ENCODE measurements around the gene REM1. TPM values are rescaled to one million over a fixed set of nuclear protein-coding genes. Genes with fewer than 3 reads are reported as not detected.
"Not testable (repeated sequence)": the region's sequence is repeated elsewhere in the genome, so short reads cannot be mapped to it uniquely, and the experiment has no call there.

Gene REM1
- total RNA-seq, 1 donor from 2014 or later = not detected

- no peak for DNase-seq (ENCODE audit: extremely low read depth, low read depth, low spot score)
Observed at GRCh38 chr20:31484001-31484400, 8.9 kb downstream of the REM1 start.

GRCh38 chr20:31485450-31486339 lies 10.6 kb downstream of the REM1 start:
- DNase-seq (ENCODE audit: extremely low read depth, low read depth, low spot score) = no peak

DNA sequence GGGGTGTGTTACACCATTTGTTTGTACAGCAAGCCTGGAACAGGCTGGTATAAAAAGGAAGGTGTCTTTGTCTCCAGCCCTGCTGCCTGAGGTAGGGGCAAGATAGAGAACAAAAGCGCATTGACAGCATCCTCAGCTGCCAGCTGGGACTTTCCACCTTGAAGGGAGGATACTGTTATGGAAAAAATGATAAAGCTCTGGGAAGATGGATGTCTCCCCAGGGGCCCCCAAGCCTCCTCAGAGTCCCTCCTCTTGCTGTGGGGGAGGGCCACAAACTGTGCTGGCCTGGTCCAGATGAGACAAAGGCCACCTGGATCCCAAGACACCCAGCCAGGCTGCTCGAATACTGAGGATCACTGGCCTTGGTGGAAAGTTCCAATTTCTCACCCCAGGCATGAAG lies 13.0 kb downstream of the REM1 start:
- no peak for DNase-seq (ENCODE audit: extremely low read depth, low read depth, low spot score)

DNA sequence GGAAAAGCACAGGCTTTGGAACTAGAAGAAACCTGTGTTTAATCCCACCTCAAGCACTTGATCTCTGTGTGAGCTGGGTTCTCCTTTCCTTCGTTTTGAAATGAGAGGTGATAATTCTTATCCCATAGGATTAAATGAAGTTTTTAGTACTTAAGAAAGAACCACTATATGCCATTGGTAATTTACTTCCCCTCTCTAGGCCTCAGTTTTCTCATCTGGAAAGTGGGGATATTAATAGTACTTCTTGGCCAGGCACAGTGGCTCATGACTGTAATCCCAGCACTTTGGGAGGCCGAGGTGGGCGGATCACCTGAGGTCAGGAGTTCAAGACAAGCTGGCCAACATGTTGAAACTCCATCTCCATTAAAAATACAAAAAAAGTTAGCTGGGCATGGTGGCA lies 14.1 kb downstream of the REM1 start:
- no peak for DNase-seq (ENCODE audit: extremely low read depth, low read depth, low spot score)

DNA sequence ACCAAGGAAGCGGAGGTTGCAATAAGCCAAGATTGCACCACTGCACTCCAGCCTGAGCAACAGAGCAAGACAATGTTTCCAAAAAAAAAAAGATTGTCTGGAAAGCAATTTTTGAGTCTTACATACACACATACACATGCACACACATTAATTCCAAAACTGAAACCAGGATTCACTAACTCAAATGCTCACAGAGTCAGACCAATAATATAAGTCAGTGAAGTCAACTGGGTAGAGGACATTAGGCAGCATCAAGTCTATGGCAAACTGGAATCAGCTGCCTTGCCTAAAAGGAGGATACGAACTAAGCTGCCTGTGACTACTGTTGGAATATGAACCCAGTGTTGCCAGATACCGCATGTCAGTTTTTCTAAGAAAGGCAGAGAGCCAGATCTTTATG lies 15.7 kb downstream of the REM1 start:
- DNase-seq (ENCODE audit: extremely low read depth, low read depth, low spot score) = no peak

GRCh38 chr20:31494131-31494530 lies 19.0 kb downstream of the REM1 start:
- DNase-seq (ENCODE audit: extremely low read depth, low read depth, low spot score) = no peak

- DNase-seq (ENCODE audit: extremely low read depth, low read depth, low spot score) = no peak
Observed at GRCh38 chr20:31496761-31497295, 21.7 kb downstream of the REM1 start.

- DNase-seq (ENCODE audit: extremely low read depth, low read depth, low spot score) = no peak
Observed at GRCh38 chr20:31497838-31498540, 22.9 kb downstream of the REM1 start.

- DNase-seq (ENCODE audit: extremely low read depth, low read depth, low spot score) = no peak
Observed at GRCh38 chr20:31500527-31500926, 25.4 kb downstream of the REM1 start.

GRCh38 chr20:31502884-31503673 lies 28.0 kb downstream of the REM1 start:
- peak; percentile 27 for DNase-seq (ENCODE audit: extremely low read depth, low read depth, low spot score)

- DNase-seq (ENCODE audit: extremely low read depth, low read depth, low spot score) = no peak
Observed at GRCh38 chr20:31505903-31506302, 30.8 kb downstream of the REM1 start.

DNA sequence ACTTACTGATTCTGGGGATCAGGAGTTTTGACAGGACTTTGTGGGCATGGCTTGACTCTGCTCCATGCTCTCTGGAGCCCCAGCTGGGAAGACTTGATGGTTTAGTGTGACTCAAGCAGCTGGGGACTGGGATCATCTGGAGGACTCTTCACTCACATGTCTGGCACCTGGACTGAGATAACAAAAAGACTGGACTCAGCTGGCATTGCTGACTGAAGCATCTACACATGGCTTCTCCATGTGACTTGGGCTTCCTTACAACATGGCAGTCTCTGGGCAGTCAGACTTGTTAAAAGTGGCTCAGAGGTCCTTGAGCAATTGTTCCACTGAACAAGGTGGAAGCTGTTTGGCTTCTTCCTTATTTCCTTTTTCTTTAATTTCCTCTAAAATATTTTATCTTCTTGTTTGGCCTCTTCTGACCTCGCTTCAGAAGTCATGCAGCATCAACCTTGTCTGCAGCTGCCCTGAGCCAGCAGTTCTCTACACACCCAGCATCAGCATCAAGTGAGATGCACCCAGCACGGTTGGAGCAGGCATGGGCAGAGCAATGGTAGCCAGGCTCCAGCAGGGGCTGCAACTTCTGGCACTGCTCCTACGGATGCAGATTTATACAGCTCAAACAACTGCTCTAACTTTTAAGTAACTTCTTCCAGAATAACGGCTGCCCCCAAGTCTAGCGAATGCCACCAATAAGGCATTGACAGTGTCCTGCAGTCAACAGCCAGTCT lies 33.6 kb downstream of the REM1 start:
- DNase-seq (ENCODE audit: extremely low read depth, low read depth, low spot score) = no peak

- peak; percentile 68 for DNase-seq (ENCODE audit: extremely low read depth, low read depth, low spot score)
Observed at GRCh38 chr20:31514154-31515071, 39.3 kb downstream of the REM1 start, which contains the start of gene HM13. TSS of gene HM13 (plus strand) at chr20:31514442. CDS start at chr20:31514552, 110 bp downstream.

DNA sequence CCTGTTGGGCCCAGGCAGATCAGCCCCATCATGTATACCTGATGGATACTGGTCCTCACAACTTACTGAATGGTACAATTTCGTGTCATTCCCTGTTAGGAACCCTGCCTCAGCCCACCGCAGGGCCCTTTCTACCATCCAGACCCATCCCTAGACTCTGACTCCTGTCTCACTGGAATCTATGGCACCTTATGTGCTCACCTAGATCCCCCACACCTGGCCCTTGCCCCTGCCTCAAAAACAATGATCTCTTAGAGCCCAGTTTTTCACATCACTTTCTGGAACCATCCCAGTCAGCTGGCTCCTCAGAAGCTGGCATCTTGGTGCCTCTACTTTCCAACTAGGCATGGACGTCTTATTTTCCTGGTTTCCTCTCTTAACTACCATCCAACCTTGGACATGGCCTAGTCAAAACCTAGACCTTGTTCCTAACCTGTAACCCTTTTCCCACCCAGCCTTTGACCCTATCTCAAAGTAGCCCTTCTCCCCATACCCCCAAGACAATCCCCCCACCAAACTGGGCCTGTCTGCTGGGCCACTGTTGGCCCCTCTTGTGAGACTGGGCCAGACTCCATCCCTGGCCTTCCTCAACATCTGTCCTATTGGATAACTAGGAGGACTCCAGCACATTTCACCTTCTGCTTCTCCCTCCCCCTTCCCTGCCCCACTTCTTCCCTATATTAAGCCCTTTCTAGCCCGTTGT lies 40.1 kb downstream of the REM1 start:
- no peak for DNase-seq (ENCODE audit: extremely low read depth, low read depth, low spot score)

GRCh38 chr20:31515775-31516107 lies 40.7 kb downstream of the REM1 start:
- no peak for DNase-seq (ENCODE audit: extremely low read depth, low read depth, low spot score)

DNA sequence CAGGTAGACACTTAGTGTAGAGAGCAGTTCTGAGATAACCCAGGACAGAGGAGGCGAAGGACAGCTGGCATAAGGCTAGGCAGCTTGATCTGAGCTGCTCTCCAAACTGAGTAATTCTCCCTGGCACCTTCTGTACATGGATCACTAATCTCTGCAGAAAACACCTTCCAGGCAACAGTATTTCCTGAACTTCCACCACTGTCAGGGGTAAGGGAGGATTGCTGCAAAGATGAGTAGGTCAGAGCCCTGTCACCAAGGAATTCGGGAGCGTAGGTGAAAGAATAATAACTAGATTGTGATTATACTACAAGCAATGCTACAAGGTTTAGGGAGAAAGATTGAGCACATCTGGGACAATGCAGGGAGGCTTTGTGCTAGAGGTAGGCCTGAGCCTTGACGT lies 41.1 kb downstream of the REM1 start:
- no peak for DNase-seq (ENCODE audit: extremely low read depth, low read depth, low spot score)

GRCh38 chr20:31516651-31517050 lies 41.6 kb downstream of the REM1 start:
- DNase-seq (ENCODE audit: extremely low read depth, low read depth, low spot score) = no peak

DNA sequence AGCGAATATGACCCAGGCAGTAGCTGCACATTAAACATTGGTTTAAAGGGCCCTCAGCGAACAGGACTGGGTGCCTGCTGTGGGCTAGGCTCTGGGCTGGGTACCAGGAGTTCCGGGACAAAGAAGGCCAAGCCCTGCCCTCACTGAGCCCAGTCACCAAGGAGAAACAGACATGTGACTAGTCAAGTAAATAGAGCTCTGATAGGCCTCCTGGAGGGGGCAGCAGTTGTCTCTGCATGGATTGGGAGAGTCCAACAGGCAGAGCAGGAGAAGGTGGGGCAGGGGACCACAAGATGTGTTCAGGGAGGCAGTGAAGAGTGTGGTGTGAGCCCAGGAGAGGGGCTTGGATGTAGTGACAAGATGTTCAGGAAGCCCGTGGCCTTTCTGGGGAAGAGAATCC lies 42.3 kb downstream of the REM1 start:
- no peak for DNase-seq (ENCODE audit: extremely low read depth, low read depth, low spot score)

GRCh38 chr20:31521267-31521666 lies 46.2 kb downstream of the REM1 start:
- DNase-seq (ENCODE audit: extremely low read depth, low read depth, low spot score) = not testable (repeated sequence)

Data from glomerular endothelial cell (primary cell).